Activated CD4-positive, CD25-positive, alpha-beta regulatory T cell treated with anti-CD3 and anti-CD28 coated beads, Interleukin-2, amount 50 U/mL, for 24 hours (primary cell): ENCODE results near the gene NPM3.

ENCODE experiments used
- ATAC-seq, 2 donors: fragments of 150-1000 bp; cut with Tn5 transposase; one replicate each; pipeline ENCODE4 v1.10.0; 2021; ENCODE audit warnings: mild to moderate bottlenecking in 1 of 2, moderate library complexity in 1 of 2

Gene NPM3

DNA sequence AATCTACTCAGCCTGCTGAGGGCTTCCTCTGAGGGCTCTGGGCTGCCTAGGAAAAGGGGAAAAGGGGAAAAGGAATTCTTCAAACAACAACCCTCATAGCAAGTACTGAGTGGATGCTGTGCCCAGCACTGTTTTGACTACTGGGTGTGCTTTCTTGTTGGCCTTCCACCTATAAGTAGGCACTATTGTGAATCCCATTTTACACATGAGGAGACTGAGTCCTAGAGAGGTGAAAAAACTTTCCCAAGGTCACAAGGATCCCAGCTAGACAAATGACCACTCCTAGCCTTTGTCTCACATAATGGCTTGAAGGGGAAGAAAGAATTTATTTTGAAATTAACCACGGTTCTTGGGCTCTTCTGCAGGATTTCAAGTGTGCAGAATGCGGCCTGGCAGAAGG is 24.4 kb downstream of the NPM3 start:
- no peak for ATAC-seq

DNA sequence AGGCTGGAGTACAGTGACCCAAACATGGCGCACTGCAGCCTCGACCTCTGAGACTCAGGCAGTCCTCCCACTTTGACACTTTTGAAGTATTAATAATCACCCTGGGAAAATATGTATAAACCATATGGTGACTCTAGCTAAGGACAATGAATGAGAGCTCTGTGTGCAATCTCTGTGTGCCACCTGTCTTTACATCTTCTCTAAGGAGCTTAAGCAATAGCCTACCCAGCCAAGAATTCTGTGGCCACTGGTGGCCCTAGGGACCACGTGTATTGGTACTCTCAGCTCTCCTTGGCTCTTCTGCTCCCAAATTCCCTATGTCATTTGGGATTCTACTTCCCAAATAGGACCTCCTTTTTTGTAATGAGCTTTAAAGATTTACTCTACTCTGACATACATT is 31.0 kb downstream of the NPM3 start:
- no peak for ATAC-seq

DNA sequence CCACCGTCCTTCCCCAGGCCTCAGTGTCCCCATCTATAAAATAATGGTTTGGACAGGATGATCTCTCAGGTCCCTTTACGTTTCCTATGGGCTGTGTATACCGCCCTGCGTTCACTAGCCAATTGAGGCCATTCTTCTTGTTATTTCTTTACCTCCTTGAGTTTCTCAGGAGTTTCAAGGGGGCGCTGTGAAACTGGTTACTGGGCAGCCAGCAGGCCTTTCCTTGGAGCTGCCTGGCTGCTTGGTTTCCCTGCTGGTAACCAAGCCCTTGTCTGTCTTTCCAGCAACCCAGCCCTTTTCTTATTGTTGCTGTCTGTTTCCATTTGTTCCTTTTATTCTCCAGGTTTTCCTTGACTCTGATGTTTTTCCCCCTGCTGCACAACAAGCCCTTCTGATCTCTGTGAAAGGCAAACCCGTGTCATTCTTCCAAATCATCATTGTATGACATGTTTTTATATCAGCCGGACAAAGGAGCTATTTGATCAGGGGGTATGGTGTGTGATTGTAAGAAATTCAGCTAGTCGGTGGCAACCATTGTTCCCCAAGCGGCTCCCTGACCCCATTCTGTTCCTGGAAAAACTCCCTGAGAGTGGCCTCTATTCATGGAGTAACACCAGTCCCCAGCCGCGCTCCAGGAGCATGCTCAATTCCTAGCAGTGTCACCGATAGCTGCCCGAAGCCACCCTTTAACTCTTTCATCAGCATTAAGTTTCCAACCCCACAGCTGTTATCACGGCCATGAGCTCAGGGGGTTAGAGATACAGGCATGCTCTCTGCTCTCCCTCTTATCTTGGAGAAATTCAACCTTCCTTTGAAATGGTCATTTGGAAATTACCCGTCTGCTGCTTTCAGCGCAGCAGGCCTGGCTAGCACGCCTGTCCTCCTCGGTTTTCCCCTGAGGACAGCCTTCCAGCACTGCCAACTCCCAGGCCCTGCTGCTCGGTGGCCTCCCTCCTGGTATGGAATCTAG is 33.9 kb downstream of the NPM3 start:
- no peak for ATAC-seq

DNA sequence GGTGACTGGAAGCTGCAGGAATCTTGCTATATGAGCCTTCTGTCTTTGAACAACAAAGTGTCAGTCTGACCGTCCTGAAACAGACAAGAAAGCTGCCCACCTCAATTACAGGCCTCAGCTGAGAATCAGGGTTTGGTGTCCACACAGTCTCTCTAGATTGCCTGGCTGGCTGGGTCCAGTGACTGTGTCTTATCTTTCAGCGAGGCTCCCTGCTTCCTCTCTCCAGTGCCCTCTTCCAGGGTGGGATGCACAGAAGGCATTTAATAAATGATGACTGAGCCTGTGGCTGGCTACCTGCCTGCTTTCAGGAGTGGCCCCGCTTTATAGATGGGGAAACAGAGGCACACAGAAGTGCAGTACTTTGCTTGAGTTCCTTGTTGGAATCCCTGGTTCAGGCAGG is 34.8 kb downstream of the NPM3 start:
- no peak for ATAC-seq

DNA sequence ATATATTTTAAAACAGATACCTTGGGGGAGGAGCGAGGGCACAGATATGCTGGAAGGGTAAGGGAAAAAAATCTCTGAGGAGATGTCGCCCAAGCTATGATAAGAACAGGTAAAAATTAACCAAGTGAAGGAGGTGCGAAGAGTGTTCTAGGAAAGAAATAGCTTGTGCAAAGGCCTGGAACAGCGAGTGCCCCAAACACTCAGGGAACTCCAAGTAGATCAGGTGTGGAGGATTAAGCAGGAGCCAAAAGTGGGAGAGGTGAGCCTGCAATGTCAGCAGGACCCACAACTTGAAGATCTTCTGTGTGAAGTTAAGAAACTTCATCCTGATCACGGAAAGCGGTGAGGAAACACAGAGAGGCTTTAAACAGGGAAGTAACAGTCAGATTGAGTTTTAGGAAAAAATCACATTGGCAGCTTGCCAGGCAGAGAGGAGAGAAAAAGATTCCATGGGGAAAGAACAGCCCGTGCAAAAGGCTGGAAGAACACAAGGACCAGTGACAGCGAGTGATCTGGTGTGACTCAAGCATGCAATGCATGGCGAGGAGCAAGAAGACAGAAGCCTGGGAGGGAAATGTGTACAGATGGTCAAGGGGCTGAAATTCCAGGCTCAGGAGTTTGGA is 38.1 kb downstream of the NPM3 start:
- ATAC-seq: no peak

DNA sequence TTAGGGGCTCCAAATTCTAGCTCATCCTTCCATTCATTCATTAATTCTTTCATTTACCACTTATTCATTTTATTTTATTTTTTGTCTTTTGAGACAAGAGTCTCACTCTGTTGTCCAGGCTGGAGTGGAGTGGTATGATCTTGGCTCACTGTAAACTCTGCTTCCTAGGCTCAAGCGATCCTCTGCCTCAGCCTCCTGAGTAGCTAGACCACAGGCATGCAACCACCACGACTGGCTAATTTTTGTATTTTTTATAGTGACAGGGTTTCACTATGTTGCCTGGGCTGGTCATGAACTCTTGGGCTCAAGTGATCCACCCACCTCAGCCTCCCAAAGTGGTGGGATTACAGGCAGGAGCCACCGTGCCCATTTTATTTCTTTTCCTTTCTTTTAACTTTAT is 39.0 kb downstream of the NPM3 start:
- no peak for ATAC-seq

DNA sequence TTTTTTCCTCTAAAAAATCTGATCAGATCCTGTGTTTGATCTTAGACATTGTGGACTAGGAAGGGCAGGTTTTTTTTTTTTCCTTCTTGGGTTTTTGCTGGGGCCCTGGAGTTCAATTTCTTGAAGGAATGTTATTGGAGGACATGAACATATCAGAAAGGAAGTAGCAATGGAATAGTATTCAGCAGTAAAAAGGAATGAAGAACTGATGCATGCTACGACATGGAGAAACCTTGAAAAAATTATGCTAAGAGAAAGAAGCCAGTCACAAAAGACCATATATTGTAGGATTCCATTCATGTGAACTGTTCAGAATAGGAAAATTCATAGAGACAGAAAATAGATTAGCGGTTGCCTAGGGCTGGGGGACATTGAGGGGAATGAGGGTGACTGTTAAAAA is 41.3 kb downstream of the NPM3 start:
- ATAC-seq: no peak

DNA sequence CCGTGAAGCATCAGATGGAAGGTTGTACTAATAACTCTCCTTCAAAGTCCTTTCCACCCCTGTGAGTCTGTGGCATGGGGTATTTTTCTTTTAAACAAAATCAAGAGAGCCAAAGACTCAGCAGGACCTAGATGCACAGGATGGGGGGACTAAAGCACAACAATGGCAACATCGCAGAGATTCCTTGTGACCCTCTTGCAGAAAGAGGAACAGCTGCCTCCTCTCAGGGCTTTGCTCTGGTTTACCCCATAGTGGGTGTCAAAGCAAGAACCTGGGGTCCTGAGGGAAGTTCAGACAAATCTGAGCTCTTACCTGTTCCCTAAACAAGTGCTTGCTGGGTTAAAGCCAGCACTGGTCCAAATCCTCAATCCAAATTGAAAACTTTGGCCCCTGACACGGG is 46.6 kb downstream of the NPM3 start:
- no peak for ATAC-seq

DNA sequence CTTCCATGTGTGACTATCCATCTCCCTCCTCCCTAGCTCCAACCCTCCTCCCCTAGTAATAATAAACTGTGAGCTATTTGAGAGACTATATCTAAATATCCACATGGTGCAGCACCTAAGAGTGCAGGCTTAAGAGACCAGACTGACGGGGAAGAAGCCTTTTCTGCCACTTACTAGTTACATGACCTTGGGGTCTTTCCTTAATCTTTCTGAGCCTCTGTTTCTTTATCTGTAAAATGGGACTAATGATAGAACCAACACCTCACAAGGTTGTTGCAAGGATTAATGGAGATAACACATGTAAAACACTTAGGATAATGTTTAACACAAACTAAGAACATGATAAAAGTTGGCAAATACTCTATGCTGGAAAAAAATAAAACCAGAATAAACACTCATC is 51.1 kb downstream of the NPM3 start:
- no peak for ATAC-seq
